GM21723 (cell line): Measurements from ENCODE around the gene C11orf71.

Experiments used
- ATAC-seq: cut with Tn5 transposase; IDR thresholded peaks from one replicate; pipeline ENCODE4 v1.9.1; 2021; ENCODE audit warnings: mild to moderate bottlenecking, moderate library complexity; ENCODE audit not compliant: unreplicated experiment

The C11orf71 gene, protein sequence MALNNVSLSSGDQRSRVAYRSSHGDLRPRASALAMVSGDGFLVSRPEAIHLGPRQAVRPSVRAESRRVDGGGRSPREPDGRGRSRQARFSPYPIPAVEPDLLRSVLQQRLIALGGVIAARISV

DNA sequence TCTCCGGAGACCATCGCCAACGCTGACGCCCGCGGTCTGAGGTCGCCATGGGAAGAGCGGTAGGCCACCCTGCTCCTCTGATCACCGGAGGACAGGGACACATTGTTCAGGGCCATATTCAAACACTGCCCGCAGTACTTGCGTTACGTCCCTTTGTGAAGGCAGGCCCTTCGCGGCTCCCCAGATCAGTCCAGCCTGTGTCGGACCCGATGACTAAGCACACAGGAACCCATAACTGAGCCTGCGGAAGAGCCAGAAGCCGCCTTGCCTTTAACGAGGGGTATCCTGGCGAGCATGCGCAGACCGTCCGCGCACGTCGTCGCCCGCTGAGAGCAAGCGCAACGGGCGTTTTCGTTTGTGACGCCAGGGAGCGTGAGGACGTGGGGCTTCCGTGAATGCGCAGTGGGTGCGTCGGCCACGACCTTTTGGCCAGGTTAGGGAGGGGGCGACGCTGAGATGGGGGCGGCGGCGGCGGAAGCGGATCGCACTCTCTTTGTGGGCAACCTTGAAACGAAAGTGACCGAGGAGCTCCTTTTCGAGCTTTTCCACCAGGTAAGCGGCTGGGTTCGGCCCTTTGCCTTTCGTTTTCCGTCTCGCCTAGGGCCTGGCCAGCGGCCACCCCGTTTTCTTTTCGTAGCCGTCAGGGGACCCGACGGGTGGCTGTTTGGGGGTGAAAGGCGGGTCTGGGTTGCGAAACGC lies at the start of gene C11orf71, which contains the start of gene RBM7:
Gene C11orf71, minus strand, starts transcription at position 296 of the 699 bp plus-strand sequence. Its CDS starts 180 bp downstream, at position 116.
Gene RBM7, plus strand, starts transcription at position 451 of the 699 bp plus-strand sequence. Its CDS starts 6 bp downstream, at position 457.
- ATAC-seq: peak; percentile 96

GRCh38 chr11:114449845-114450244 lies 49.5 kb upstream of the C11orf71 start:
- no peak for ATAC-seq

DNA sequence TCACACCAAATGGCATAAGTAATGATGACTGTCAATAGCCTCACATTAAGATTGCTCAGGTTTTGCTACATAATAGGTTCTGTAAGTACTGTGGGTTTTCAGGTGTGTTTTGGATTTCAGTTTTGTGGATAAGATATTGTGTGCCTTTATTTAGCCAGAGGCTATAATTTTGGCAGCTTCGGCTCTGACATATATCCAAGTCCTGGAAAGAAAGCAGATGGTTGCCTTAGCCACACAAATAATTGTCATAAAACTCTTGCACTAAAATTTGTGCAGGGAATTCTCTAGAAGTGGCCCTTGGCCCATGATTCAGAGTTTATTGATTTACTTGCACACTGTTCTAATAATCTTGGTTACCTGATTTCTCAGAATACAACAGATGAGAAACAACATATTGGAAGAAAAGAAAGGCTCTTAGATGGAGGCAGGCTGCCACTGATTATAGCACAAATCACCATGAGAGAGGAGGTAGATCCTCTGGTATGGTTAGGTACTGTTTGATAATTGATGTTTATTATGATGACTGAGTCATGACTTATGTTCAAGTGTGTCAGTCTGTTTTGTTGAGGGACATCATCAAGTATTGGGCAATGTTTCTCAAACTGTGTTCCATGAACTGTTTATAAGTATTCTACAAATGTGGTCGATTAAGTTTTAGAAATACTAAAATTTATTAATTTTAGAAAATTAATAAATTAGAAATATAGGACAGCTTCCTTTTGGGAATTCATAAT lies 48.6 kb upstream of the C11orf71 start:
- no peak for ATAC-seq

- no peak for ATAC-seq
Measured at GRCh38 chr11:114447892-114448291, 47.6 kb upstream of the C11orf71 start.

GRCh38 chr11:114447444-114447843 lies 47.1 kb upstream of the C11orf71 start:
- ATAC-seq: no peak

DNA sequence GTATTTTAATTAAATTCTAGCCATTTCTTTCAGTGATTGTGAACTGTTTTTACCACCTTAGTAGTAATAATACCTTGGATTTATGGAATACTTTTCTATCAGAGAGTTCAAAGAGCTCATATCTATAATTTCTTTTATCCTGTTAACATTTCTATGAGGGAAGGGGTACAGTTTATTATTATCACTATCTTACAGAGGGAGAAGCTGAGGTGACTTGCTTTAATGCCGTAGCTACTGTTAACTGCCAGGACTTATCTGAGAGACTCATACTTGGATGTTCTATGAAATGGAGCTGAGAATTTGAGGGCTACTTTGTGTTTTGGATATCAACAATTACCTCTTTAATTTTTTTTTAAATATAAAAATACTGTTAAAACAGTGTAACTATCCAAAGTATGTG lies 42.2 kb upstream of the C11orf71 start:
- ATAC-seq: no peak

GRCh38 chr11:114441921-114442320 lies 41.6 kb upstream of the C11orf71 start:
- ATAC-seq: no peak

- no peak for ATAC-seq
Measured at GRCh38 chr11:114440971-114441763, 40.9 kb upstream of the C11orf71 start.

- no peak for ATAC-seq
Measured at GRCh38 chr11:114440121-114440860, 40.0 kb upstream of the C11orf71 start.

DNA sequence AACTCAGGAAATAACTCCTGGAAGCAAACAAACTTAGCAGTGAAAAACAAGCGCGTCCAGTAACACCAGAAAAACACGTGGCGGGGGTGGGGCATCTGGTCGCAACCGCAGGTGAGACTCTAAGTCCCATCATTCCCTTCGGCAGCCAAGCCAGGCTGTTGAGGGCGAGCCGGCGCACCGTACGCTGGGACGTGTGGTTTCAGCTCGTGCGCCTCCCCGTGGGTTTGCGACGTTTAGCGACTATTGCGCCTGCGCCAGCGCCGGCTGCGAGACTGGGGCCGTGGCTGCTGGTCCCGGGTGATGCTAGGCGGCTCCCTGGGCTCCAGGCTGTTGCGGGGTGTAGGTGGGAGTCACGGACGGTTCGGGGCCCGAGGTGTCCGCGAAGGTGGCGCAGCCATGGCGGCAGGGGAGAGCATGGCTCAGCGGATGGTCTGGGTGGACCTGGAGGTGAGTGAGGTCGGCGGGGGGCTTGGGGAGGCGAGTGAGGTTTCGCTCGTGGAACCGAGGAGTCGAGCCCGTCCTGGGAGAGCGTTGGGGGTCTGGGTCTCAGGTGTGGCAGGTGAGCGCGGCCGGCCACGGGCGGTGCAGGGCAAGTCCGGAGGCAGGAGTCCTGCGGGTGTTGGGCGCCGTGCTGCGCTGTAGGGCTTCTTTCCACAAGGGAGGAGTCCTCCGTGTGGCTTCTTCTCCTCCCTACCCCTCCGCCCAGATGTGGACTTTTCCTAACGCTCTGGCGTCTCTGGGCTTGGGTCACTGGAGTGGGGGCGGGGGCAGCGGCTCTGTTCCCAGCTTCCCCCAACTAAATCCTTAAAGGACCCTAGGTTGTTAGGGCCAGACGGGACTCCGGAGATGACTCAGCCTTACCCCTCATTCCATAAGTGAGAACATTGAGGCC lies 39.2 kb upstream of the C11orf71 start, which contains the start of gene REXO2:
Gene REXO2, plus strand, starts transcription at position 239 of the 892 bp plus-strand sequence. Its CDS starts 62 bp downstream, at position 301.
- peak; percentile 99 for ATAC-seq

GRCh38 chr11:114438303-114438702 lies 38.0 kb upstream of the C11orf71 start:
- ATAC-seq: no peak

DNA sequence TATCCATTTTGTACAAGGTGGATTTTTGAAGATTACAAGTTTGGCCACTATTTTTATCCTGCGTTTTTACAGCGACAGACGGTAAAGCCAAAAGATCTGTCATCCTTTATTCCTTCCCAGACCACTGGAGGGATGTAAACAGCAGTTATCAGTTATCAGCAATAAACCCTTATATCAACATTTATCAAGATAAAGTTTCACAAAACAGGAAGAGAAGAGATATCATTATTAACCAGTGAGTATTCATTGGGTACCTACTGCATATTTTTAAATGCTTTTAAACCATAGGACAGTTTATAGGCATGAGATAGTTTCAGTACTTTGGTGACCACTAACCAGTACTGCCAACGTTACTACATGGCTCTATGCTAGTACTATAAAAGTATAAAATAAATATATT lies 33.1 kb upstream of the C11orf71 start:
- no peak for ATAC-seq

GRCh38 chr11:114432893-114433292 lies 32.6 kb upstream of the C11orf71 start:
- no peak for ATAC-seq

DNA sequence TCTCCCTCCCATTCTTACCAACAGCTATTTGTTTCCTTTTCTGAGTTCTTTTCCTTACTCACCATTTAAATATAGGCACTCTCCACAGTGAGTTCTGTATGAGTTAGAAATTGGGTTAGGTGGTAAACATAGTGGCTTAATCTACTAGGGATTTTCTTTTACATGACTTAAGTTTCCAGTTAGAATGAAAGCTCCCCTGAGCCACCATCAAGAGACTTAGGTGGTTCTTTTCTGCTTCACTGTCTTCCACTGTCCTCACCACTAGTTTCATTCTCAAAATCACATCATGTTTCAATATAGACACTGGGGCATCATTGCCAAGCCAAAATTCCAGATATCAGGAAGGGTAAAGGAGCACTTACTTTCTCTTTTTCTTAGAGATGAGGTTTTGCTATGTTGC lies 30.0 kb upstream of the C11orf71 start:
- ATAC-seq: no peak

DNA sequence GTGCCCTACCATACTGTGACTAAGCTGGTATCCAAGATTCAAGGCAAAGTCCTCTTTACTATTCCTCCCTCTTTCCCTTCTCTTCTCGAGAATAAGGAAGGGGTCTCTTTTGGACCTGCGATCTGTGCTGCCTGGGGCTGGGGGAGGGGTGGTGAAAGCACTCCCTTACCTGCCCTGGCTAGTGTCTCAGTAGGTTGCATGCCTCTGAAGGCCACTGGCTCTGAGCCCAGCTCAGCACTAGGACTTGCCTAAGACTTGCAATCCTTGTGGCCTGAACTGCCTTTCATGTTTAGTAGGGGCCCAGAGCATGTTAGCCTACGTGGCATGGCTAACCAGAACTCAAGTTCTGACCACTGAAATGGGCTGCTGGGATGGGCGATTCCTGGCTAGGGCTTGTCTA lies 26.0 kb upstream of the C11orf71 start:
- no peak for ATAC-seq

DNA sequence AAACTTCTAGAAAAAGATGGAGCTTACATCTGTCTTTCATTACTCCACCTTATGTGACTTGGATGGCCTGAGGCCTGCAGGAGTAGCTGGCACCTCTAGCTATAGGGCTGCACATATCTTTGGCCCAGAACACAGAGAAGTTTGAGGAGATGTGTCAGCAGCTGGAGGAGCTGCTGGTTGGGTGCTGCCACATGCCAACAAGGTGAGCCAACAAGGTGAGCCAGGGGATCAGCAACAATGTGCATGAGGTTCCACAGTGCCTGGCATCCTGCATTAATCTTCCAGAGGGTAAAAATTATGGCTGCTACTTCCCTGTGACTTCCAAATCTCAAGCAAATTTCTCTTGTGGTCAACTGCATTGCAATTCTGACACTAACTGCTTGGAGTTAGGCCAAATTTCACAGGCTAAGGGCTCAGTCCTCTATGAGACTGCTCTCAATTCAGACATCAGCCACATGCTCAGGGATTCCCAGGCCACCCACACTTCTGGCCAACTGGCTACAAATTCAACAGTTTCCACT lies 16.2 kb upstream of the C11orf71 start:
- ATAC-seq: no peak

GRCh38 chr11:114413958-114414357 lies 13.6 kb upstream of the C11orf71 start:
- no peak for ATAC-seq

- no peak for ATAC-seq
Measured at GRCh38 chr11:114412946-114413345, 12.6 kb upstream of the C11orf71 start.

GRCh38 chr11:114401311-114401710 lies 1.0 kb upstream of the C11orf71 start:
- no peak for ATAC-seq
